Stimulated activated CD4-positive, alpha-beta T cell treated with anti-CD3 and anti-CD28 coated beads, Interleukin-2, amount 100 ng/mL, for 48 hours (primary cell): ENCODE measurements around the gene EFEMP2.

Source experiments
- DNase-seq, 2 donors: peaks; one replicate each; pipeline ENCODE4 v3.0.0-alpha.2; 2020

The EFEMP2 gene

GRCh38 chr11:65817835-65818680 lies 54.5 kb downstream of the EFEMP2 start:
- DNase-seq, result peak; percentile 99

GRCh38 chr11:65817312-65817834 lies 55.2 kb downstream of the EFEMP2 start:
- no peak for DNase-seq

GRCh38 chr11:65816696-65817095 lies 55.9 kb downstream of the EFEMP2 start:
- no peak for DNase-seq
